Measurements from ENCODE around the gene SOX6.

DNA sequence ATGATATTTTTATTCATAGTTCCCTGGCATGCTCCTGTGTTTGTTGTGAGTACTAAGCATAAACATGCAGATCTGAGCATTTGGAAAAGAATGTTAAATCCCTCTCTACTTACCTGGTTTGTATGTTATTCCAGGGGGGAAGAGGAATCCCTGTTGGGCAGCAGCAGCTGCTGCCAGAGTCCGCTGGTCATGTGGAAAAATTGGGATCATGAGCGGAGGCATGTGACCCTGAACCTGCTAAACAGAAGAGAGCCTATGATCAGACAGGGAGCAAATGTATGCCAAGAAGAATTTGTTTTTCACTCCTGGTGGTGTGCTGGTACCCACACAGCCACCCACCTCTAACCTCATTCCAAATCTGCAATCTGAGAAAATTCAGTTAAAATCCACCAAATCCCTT is 244.7 kb downstream of the SOX6 start:
- TF ChIP-seq TAF1 (IDR thresholded peaks at IDR 0.05; ENCODE audit: borderline replicate concordance, insufficient read depth, low read length) = no peak
- TF ChIP-seq, protein P1, sequence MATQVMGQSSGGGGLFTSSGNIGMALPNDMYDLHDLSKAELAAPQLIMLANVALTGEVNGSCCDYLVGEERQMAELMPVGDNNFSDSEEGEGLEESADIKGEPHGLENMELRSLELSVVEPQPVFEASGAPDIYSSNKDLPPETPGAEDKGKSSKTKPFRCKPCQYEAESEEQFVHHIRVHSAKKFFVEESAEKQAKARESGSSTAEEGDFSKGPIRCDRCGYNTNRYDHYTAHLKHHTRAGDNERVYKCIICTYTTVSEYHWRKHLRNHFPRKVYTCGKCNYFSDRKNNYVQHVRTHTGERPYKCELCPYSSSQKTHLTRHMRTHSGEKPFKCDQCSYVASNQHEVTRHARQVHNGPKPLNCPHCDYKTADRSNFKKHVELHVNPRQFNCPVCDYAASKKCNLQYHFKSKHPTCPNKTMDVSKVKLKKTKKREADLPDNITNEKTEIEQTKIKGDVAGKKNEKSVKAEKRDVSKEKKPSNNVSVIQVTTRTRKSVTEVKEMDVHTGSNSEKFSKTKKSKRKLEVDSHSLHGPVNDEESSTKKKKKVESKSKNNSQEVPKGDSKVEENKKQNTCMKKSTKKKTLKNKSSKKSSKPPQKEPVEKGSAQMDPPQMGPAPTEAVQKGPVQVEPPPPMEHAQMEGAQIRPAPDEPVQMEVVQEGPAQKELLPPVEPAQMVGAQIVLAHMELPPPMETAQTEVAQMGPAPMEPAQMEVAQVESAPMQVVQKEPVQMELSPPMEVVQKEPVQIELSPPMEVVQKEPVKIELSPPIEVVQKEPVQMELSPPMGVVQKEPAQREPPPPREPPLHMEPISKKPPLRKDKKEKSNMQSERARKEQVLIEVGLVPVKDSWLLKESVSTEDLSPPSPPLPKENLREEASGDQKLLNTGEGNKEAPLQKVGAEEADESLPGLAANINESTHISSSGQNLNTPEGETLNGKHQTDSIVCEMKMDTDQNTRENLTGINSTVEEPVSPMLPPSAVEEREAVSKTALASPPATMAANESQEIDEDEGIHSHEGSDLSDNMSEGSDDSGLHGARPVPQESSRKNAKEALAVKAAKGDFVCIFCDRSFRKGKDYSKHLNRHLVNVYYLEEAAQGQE (IDR thresholded peaks at IDR 0.05; ENCODE audit: insufficient read depth in 1 of 2, low read depth in 2 of 2, low read length in 2 of 2) = no peak
- no peak for TF ChIP-seq POLR2AphosphoS5 (IDR thresholded peaks at IDR 0.05; ENCODE audit: low read depth, low read length)
- no peak for TF ChIP-seq SIN3A (IDR thresholded peaks at IDR 0.05; ENCODE audit: borderline replicate concordance, insufficient read depth, low read length)
- no peak for TF ChIP-seq FOXP2 (optimal IDR thresholded peaks at IDR 0.05; ENCODE audit: borderline replicate concordance, extremely low read depth, extremely low read length, insufficient read depth)
